C4-2B (cell line): ENCODE results near the gene HEATR5A.

Source experiments
- CTCF ChIP-seq: fragments of 450-650 bp; conservative IDR thresholded peaks from 2 replicates; pipeline ENCODE4 v1.5.1; 2017; ENCODE audit warnings: mild to moderate bottlenecking
- ZFX ChIP-seq: fragments of 450-650 bp; IDR thresholded peaks from 2 replicates; pipeline ENCODE4 v1.6.1; 2017

DNA sequence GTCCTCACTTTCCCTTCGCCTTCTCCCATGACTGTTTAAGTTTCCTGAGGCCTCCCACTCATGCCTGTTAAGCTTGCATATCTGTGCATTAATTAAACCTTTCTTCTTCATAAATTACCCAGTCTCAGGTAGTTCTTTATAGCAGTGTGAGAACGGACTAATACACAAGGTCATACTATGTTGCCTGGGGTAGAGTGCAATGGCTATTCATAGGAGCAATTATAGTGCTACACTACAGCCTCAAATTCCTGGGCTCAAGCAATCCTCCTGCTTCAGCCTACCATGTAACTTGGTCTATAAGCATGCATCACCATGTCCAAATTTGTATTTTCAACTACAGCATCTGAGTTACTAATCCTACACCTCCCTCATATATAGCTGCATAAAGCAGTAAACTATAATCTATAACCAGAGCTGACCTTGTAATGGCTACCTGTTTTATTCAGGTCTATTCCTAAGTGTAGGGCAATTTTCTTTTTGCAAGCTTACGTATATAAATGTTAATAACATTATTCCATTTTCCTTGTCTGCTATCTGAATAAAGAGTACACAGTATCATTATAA is 18.9 kb downstream of the HEATR5A start:
- TF ChIP-seq CTCF (no peak), ZFX (no peak)
